ENCODE results near the gene MFNG. TPM values are rescaled to one million over a fixed set of nuclear protein-coding genes. Genes with fewer than 3 reads are reported as not detected.

MFNG gene
- total RNA-seq, 1 experiment from 2014 or later = 7.1 TPM

DNA sequence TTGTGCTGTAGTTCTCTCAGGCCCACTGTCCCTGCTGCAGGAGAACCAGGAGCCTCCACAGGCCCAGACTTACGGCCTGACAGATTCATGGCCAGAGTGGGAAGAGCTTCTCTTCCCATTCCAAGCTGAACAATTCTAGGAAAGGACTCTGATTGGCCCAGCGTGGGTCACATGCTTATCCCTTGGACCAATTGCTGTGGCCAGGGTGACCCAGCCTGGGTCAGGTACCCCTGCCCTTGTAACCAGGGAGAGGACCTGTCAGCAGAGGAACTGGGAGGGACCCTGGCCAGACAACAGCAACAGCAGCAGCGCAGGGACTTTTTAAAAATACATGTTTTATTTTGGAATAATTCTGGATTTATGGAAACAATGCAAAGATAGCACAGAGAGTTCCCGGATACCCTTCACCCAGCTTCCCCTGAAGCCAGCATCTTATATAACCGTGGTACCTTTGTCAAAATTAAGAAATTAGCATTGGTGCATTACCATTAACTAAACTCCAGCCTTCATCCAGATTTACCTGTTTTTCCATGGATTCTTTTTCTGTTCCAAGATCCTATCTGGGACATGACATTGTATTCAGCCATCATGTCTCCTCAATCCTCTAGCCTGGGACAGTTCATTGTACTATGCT lies 50.1 kb downstream of the MFNG start:
- Histone ChIP-seq H3K4me3 (ENCODE audit: low read depth in 2 of 2, low read length in 2 of 2) (no peak overlapping the region), H3K27me3 (ENCODE audit: control insufficient read depth, insufficient read depth, low read length) (no peaks in the 10 kb centered on the region), H3K36me3 (ENCODE audit: control insufficient read depth, insufficient read depth, low read length) (no peaks in the 10 kb centered on the region), H3K27ac (ENCODE audit: low read length) (no peak overlapping the region), H3K9me3 (ENCODE audit: control insufficient read depth, insufficient read depth, low read depth, low read length) (no peaks in the 10 kb centered on the region; the same call in 1 of the 2 replicates), H3K4me1 (ENCODE audit: control insufficient read depth, insufficient read depth, low read length) (no peaks in the 10 kb centered on the region)
- no TSS peak for BruUV-seq (replicated peaks)
- POLR2A ChIA-PET = no interaction called here
- CTCF ChIA-PET = no interaction called here
- intact Hi-C loops (cut with micrococcal nuclease; ENCODE audit: unreplicated experiment) = no loop called here
- TF ChIP-seq SIN3A (IDR thresholded peaks at IDR 0.05; ENCODE audit: borderline replicate concordance, insufficient read depth, low read depth, low read length) = no peak
- TF ChIP-seq, protein P1, sequence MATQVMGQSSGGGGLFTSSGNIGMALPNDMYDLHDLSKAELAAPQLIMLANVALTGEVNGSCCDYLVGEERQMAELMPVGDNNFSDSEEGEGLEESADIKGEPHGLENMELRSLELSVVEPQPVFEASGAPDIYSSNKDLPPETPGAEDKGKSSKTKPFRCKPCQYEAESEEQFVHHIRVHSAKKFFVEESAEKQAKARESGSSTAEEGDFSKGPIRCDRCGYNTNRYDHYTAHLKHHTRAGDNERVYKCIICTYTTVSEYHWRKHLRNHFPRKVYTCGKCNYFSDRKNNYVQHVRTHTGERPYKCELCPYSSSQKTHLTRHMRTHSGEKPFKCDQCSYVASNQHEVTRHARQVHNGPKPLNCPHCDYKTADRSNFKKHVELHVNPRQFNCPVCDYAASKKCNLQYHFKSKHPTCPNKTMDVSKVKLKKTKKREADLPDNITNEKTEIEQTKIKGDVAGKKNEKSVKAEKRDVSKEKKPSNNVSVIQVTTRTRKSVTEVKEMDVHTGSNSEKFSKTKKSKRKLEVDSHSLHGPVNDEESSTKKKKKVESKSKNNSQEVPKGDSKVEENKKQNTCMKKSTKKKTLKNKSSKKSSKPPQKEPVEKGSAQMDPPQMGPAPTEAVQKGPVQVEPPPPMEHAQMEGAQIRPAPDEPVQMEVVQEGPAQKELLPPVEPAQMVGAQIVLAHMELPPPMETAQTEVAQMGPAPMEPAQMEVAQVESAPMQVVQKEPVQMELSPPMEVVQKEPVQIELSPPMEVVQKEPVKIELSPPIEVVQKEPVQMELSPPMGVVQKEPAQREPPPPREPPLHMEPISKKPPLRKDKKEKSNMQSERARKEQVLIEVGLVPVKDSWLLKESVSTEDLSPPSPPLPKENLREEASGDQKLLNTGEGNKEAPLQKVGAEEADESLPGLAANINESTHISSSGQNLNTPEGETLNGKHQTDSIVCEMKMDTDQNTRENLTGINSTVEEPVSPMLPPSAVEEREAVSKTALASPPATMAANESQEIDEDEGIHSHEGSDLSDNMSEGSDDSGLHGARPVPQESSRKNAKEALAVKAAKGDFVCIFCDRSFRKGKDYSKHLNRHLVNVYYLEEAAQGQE (IDR thresholded peaks at IDR 0.05; ENCODE audit: insufficient read depth in 1 of 2, low read depth in 2 of 2, low read length in 1 of 2) = no peak
- TF ChIP-seq, protein P2, sequence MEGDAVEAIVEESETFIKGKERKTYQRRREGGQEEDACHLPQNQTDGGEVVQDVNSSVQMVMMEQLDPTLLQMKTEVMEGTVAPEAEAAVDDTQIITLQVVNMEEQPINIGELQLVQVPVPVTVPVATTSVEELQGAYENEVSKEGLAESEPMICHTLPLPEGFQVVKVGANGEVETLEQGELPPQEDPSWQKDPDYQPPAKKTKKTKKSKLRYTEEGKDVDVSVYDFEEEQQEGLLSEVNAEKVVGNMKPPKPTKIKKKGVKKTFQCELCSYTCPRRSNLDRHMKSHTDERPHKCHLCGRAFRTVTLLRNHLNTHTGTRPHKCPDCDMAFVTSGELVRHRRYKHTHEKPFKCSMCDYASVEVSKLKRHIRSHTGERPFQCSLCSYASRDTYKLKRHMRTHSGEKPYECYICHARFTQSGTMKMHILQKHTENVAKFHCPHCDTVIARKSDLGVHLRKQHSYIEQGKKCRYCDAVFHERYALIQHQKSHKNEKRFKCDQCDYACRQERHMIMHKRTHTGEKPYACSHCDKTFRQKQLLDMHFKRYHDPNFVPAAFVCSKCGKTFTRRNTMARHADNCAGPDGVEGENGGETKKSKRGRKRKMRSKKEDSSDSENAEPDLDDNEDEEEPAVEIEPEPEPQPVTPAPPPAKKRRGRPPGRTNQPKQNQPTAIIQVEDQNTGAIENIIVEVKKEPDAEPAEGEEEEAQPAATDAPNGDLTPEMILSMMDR (IDR thresholded peaks at IDR 0.05) = no peak
- no peak for TF ChIP-seq TCF7L2 (IDR thresholded peaks at IDR 0.05; ENCODE audit: low read depth, low read length)
- TF ChIP-seq POLR2AphosphoS5 (IDR thresholded peaks at IDR 0.05; ENCODE audit: low read depth, low read length) = no peak
- DNase-seq (ENCODE audit: low read depth, low spot score) (no peak), ATAC-seq (no peak)
- in situ Hi-C loops (cut with HindIII; ENCODE audit: low pct_unique_long_range_greater_than_20kb, low sequenced_read_pairs) = no loop called here

DNA sequence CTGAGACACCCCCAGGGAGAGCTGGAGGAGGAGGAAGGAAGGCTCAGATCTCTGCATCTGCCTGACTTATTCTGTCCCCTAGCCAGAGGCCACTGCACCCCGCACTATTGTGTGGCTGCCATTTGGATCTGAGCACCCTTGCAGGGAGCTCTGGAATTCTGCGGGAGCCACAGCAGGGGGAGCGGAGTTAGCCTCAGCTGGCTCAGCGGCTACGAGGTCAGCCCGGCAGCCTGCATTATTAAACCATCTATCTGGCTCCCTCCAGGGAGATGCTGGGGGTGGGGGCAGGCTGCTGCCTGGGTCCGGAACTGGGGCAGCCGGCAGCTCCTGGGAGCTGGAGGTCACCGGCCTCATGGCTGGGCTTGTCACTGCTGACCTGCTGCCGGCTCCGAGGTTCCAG lies 52.4 kb downstream of the MFNG start:
- no peaks in the 10 kb centered on the region; the same call in 1 of the 2 replicates for H3K9me3 ChIP-seq (ENCODE audit: control insufficient read depth, insufficient read depth, low read depth, low read length)
- H3K36me3 ChIP-seq (ENCODE audit: control insufficient read depth, insufficient read depth, low read length) = no peaks in the 10 kb centered on the region
- peaks cover 5% of the 10 kb centered on the region for H3K4me1 ChIP-seq (ENCODE audit: control insufficient read depth, insufficient read depth, low read length)
- no peak for ATAC-seq
- intact Hi-C loops (cut with micrococcal nuclease; ENCODE audit: unreplicated experiment) (no loop called here), in situ Hi-C loops (cut with HindIII; ENCODE audit: low pct_unique_long_range_greater_than_20kb, low sequenced_read_pairs) (no loop called here)
- no peak overlapping the region for H3K4me3 ChIP-seq (ENCODE audit: low read depth in 2 of 2, low read length in 2 of 2)
- H3K27ac ChIP-seq (ENCODE audit: low read length) = no peak overlapping the region
- DNase-seq (ENCODE audit: low read depth, low spot score) = no peak
- ChIA-PET POLR2A (no interaction called here), CTCF (interaction anchor here (0.8 kb wide), 1 partner anchor 22 kb away, joined by 4 read pairs; no protein-coding TSS in a partner anchor)
- no TSS peak for BruUV-seq (replicated peaks)
- TF ChIP-seq POLR2AphosphoS5 (IDR thresholded peaks at IDR 0.05; ENCODE audit: low read depth, low read length) (no peak), TCF7L2 (IDR thresholded peaks at IDR 0.05; ENCODE audit: low read depth, low read length) (no peak), SIN3A (IDR thresholded peaks at IDR 0.05; ENCODE audit: borderline replicate concordance, insufficient read depth, low read depth, low read length) (no peak)
- TF ChIP-seq, protein P1 (IDR thresholded peaks at IDR 0.05; ENCODE audit: insufficient read depth in 1 of 2, low read depth in 2 of 2, low read length in 1 of 2) = no peak
- TF ChIP-seq, protein P2 (IDR thresholded peaks at IDR 0.05) = no peak
- no peaks in the 10 kb centered on the region for H3K27me3 ChIP-seq (ENCODE audit: control insufficient read depth, insufficient read depth, low read length)

Measured in Panc1 (cell line).